T follicular helper cell (primary cell): ENCODE results near the gene TMEM63A.
A peak's percentile ranks its signal among the peaks of the same experiment; 100 is the strongest.
"Not testable (repeated sequence)": the region's sequence is repeated elsewhere in the genome, so short reads cannot be mapped to it uniquely, and the experiment has no call there.

Experiments
- DNase-seq: peaks from one replicate; pipeline ENCODE4 v3.0.0-alpha.2; 2020; ENCODE audit warnings: low read depth

TMEM63A gene

DNA sequence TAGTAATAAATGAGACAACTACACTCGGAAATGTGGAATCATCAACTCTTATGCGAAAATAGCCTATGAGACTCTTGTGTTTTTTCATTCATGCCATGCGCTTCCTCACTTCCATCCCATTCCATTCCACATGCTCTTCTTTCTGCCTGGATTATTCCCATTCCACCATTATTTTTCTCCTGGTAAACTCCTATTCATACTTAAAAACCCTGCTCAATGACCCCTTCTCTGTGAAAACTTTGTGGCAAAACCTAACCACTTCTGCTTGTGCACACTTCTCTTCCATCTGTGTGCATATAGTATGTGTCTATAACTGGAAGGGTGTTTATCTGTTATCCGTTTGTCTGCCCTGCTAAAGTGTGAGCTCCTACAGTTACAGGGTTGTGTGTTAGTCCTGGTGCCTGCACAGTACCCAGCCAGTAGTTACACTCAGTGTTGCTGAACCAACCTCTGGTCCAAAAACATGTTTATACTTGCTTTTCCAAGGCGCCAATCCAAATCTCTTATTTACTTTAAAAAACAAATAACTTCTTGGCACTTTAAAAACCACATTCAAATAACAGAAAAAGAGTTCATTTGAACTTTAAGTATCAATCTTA, 61.6 kb downstream of the TMEM63A start:
- no peak for DNase-seq

- no peak for DNase-seq
Measured at GRCh38 chr1:225819346-225820192, 62.6 kb downstream of the TMEM63A start.

GRCh38 chr1:225818229-225818628, 64.0 kb downstream of the TMEM63A start:
- no peak for DNase-seq

DNA sequence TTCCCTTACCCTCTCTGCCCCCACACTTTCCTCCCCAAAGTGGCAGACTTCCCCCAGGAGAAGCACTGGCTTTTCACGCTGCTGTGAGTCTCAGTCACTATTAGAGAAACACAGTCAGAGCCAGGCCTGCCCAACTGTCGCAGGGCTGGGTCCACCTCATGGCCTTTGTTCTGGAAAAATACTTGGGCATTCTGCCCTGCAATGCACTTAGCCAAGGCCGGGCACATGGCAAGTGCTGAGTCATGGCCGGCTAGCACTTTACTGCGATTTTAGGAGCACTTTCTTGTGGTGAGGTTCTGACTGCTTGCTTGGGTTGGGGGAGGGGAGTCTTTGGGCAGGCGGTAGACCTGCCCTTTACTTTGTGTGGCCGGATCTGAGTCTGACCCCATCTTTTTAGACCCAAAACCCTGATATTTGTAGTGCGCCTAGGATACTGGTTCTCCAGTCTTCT, 64.5 kb downstream of the TMEM63A start:
- DNase-seq = no peak

GRCh38 chr1:225816643-225817538, 65.3 kb downstream of the TMEM63A start:
- no peak for DNase-seq

DNA sequence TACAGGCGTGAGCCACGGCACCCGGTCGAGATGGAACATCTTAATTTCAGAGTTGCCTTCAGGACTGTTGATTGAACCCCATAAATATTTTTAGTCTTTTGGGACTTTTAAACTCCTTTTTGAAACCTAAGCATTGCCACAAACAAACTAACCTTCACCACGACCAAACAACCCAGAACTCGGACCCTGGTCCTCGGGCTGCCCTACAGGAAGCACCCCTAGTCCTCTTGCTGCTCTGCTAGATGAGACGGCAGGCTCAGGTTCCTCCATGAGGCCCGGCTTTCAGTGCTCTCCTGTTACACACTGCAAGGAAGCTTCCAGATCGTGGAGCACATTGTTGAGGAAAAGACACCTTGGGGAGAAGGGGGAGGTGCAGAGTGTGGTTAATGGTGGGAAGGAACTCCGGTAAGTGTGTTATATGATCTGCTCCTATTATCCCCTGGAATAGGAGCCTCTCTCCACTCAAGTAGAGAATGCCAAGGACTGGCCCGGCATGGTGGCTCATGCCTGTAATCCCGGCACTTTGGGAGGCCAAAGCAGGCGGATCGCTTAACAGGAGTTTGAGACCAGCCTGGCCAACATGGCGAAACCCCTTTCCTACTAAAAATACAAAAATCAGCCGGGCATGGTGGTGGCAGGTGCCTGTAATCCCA, 66.5 kb downstream of the TMEM63A start:
- DNase-seq = no peak

- not testable (repeated sequence) for DNase-seq
Measured at GRCh38 chr1:225815090-225815489, 67.1 kb downstream of the TMEM63A start.

GRCh38 chr1:225814381-225814780, 67.8 kb downstream of the TMEM63A start:
- DNase-seq = no peak

DNA sequence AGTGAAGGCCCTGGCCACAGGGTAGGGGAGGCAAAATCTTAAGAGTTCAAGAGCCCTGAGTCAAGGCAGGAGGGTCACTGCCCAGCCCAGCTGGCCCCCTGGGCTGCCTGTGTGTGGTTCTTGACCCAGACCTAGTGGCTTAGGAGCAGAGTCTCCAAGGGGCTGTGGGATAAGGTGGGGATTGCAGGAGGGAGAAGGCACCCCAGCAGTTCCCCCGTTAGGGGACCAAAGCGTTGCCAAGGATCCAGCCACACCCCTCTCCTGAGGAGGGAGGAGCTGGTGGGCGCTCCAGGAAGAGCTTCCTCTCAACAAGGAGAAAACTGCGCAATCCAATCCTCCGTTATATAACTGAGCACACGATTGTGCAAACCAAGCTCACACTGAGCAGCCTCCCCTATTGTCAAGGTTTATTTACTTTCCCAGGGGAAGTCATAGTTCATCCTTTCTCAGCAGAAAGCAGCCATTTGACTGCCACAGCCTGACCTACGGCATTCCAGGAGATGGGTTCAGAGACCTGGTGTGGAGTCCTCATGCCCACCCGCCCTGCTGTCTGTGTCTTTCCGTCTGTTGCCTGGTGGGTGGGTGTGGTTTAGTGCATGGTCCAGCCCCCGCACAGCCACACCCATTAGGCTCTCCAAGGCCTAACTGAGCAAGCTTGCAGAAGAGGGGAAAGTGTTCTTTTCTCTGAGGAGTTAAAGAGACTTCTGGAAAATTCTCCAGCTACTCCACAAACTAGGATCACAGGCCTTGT, 68.8 kb downstream of the TMEM63A start:
- no peak for DNase-seq

GRCh38 chr1:225812488-225813213, 69.5 kb downstream of the TMEM63A start:
- no peak for DNase-seq

- DNase-seq = no peak
Measured at GRCh38 chr1:225811622-225812487, 70.3 kb downstream of the TMEM63A start.

DNA sequence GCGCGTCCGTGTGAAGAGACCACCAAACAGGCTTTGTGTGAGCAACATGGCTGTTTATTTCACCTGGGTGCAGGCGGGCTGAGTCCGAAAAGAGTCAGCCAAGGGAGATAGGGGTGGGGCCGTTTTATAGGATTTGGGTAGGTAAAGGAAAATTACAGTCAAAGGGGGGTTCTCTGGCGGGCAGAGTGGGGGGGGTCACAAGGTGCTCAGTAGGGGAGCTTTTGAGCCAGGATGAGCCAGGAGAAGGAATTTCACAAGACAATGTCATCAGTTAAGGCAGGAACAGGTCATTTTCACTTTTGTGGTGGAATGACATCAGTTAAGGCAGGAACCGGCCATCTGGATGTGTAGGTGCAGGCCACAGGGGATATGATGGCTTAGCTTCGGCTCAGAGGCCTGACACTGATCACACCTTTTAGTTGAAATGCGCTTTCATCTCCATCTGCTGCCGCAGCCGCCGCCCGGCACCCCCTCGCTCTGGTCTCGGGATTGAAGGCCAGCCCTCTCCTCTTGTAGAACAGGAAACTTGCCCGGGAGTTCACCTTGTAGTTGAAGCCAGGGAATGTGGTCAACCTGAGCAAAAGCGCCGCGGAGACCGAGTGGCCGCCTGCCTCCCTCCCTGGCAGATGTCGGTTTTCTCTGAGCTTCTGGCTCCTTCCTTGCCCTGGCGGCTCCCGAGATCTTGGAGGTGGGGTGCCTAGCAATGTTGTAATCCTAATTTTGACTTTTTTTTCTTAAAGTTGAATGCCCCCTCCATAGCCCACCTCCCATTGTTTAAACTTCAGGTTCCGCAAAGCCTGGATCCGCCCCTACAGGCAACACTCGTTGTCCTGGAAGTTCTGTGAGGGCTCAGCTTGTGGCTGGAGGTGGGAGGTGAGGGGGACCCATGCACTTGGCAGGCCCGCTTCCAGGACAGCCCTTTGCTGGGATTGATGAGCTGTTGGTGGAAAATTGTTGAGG, 71.3 kb downstream of the TMEM63A start:
- DNase-seq = not testable (repeated sequence)

- peak; percentile 32 for DNase-seq
Measured at GRCh38 chr1:225809842-225810578, 72.2 kb downstream of the TMEM63A start, which contains the start of gene EPHX1. TSS of gene EPHX1 (plus strand) at chr1:225810124. CDS start at chr1:225828730, 18,606 bp downstream.

- no peak for DNase-seq
Measured at GRCh38 chr1:225808136-225808535, 74.0 kb downstream of the TMEM63A start.

DNA sequence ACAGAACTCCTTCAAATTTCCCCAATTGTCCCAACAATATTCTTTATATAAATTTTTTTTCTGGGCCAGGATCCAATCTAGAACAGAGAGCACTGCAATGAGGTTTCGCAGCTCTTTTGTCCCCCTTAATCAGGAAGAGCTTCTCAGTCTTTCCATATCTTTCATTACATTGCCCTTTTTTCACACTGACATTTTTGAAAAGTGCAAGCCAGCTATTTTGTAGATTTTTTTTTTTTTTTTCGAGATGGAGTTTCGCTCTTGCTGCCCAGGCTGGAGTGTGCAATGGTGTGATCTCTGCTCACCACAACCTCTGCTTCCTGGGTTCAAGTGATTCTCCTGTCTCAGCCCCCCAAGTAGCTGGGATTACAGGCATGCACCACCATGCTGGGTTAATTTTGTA, 75.4 kb downstream of the TMEM63A start:
- not testable (repeated sequence) for DNase-seq

- no peak for DNase-seq
Measured at GRCh38 chr1:225806249-225806648, 75.9 kb downstream of the TMEM63A start.

DNA sequence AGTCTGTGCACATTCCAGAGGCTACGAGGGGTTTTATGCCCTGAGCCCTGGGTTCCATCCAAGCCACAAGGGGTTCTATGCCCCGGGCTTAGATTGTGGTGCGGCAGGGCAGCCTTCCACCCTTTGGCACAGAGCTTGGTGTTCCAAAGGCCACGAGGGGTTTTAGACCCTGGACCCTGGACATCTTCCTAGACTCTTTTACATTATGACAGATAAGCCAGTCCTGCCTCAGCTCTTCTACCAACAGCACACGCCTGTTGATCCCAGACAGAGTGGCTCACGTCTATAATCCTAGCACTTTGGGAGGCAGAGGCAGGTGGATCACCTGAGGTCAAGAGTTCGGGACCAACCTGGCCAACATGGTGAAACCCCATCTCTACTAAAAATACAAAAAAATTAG, 81.0 kb downstream of the TMEM63A start:
- DNase-seq = not testable (repeated sequence)
